MM.1S (cell line): ENCODE results near the gene TMTC2.

Experiments used
- DNase-seq: peaks from one replicate; pipeline ENCODE4 v3.0.0-alpha.2; 2015
- H2AFZ ChIP-seq: fragments of 300-600 bp; sonication (generic); 2 replicates; pipeline ENCODE4 v1.6.0; 2016; ENCODE audit warnings: antibody characterized with exemption, low read length
- H3F3A ChIP-seq: fragments of 300-600 bp; sonication (generic); 2 replicates; pipeline ENCODE4 v1.6.1; 2016; ENCODE audit warnings: mild to moderate bottlenecking, antibody characterized with exemption, low read length, moderate library complexity, mixed read lengths; ENCODE audit not compliant: insufficient read depth
- H3K27ac ChIP-seq: fragments of 300-600 bp; sonication (generic); 2 replicates; pipeline ENCODE4 v1.5.1; 2016; ENCODE audit warnings: mild to moderate bottlenecking, low read length
- H3K27me3 ChIP-seq: fragments of 300-600 bp; sonication (generic); replicated peaks from 2 replicates; pipeline ENCODE4 v1.6.0; 2016; ENCODE audit warnings: low read length; ENCODE audit not compliant: insufficient read depth
- H3K36me3 ChIP-seq: fragments of 300-600 bp; sonication (generic); replicated peaks from 2 replicates; pipeline ENCODE4 v1.6.1; 2016; ENCODE audit warnings: mild to moderate bottlenecking, low read length, mixed read lengths; ENCODE audit not compliant: insufficient read depth
- H3K4me1 ChIP-seq: fragments of 300-600 bp; sonication (generic); 2 replicates; pipeline ENCODE4 v1.6.1; 2016; ENCODE audit warnings: low read length, mixed read lengths
- H3K4me2 ChIP-seq: fragments of 300-600 bp; sonication (generic); 2 replicates; pipeline ENCODE4 v1.6.0; 2016; ENCODE audit warnings: low read depth, low read length
- H3K4me3 ChIP-seq: fragments of 300-600 bp; sonication (generic); 2 replicates; pipeline ENCODE4 v1.5.1; 2016; ENCODE audit warnings: low read length, mixed read lengths
- H3K79me2 ChIP-seq: fragments of 300-600 bp; sonication (generic); 2 replicates; pipeline ENCODE4 v1.6.1; 2016; ENCODE audit warnings: mixed run types, low read length, mixed read lengths
- H3K9ac ChIP-seq: fragments of 300-600 bp; sonication (generic); 2 replicates; pipeline ENCODE4 v1.6.1; 2016; ENCODE audit warnings: low read length, mixed read lengths
- H3K9me2 ChIP-seq: fragments of 300-600 bp; sonication (generic); replicated peaks from 2 replicates; pipeline ENCODE4 v1.6.1; 2016; ENCODE audit warnings: mild to moderate bottlenecking, low read length, mixed read lengths; ENCODE audit not compliant: insufficient read depth
- H3K9me3 ChIP-seq: fragments of 300-600 bp; sonication (generic); replicated peaks from 2 replicates; pipeline ENCODE4 v1.6.1; 2016; ENCODE audit warnings: mild to moderate bottlenecking, low read length, mixed read lengths; ENCODE audit not compliant: insufficient read depth
- H4K20me1 ChIP-seq: fragments of 300-600 bp; sonication (generic); 2 replicates; pipeline ENCODE4 v1.6.1; 2016; ENCODE audit warnings: mild to moderate bottlenecking, low read length, moderate library complexity, mixed read lengths; ENCODE audit not compliant: insufficient read depth
- EZH2 ChIP-seq: fragments of 300-600 bp; sonication (generic); optimal IDR thresholded peaks from 2 replicates; pipeline ENCODE3; 2017; ENCODE audit warnings: low read depth, mild to moderate bottlenecking, antibody characterized with exemption, low read length, mixed read lengths
- EZH2phosphoT487 ChIP-seq: fragments of 300-600 bp; sonication (generic); IDR thresholded peaks from 2 replicates; pipeline ENCODE4 v1.6.1; 2018; ENCODE audit warnings: antibody characterized with exemption, low read length
- TF ChIP-seq, protein P1 (sequence below): fragments of 300-600 bp; sonication (generic); IDR thresholded peaks from 2 replicates; pipeline ENCODE4 v1.5.1; 2016; ENCODE audit warnings: antibody characterized with exemption, low read length, mixed read lengths

TMTC2 gene

DNA sequence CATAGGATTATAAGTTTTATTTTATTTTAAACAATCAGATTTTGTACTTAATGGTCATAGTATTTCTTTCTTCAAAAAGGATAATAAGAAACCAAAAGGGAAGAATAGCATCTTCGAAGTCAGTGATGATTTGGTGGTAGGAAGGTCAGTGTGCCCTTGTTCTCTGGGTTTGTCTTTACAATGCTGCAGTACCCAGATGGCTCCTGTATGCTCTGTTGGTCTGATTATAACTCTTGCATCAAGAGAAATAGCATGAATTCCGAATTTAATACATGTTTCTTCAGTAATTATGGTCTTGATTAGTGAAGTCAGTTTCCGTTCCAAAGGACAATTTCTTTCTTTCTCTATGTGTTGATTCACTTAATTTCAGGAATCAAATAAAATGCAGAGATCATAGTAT is 180.2 kb downstream of the TMTC2 start:
- Histone ChIP-seq H3K9me2 (no peaks in the 10 kb centered on the region), H3K4me2 (no peak overlapping the region), H3K27me3 (no peaks in the 10 kb centered on the region), H3K9me3 (no peaks in the 10 kb centered on the region), H3K79me2 (no peaks in the 10 kb centered on the region), H4K20me1 (no peaks in the 10 kb centered on the region), H3K9ac (no peak overlapping the region), H3K4me1 (peaks cover 13% of the 10 kb centered on the region; the same call in 1 of the 2 replicates), H2AFZ (no peak overlapping the region), H3F3A (no peaks in the 10 kb centered on the region), H3K27ac (no peak overlapping the region), H3K4me3 (no peak overlapping the region), H3K36me3 (no peaks in the 10 kb centered on the region)
- TF ChIP-seq EZH2phosphoT487 (no peak), EZH2 (no peak)
- TF ChIP-seq, protein P1, sequence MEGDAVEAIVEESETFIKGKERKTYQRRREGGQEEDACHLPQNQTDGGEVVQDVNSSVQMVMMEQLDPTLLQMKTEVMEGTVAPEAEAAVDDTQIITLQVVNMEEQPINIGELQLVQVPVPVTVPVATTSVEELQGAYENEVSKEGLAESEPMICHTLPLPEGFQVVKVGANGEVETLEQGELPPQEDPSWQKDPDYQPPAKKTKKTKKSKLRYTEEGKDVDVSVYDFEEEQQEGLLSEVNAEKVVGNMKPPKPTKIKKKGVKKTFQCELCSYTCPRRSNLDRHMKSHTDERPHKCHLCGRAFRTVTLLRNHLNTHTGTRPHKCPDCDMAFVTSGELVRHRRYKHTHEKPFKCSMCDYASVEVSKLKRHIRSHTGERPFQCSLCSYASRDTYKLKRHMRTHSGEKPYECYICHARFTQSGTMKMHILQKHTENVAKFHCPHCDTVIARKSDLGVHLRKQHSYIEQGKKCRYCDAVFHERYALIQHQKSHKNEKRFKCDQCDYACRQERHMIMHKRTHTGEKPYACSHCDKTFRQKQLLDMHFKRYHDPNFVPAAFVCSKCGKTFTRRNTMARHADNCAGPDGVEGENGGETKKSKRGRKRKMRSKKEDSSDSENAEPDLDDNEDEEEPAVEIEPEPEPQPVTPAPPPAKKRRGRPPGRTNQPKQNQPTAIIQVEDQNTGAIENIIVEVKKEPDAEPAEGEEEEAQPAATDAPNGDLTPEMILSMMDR, result no peak
- no peak for DNase-seq

GRCh38 chr12:82867762-82868500 is 181.2 kb downstream of the TMTC2 start:
- Histone ChIP-seq H3K9ac (no peak overlapping the region), H3K4me1 (peaks cover 13% of the 10 kb centered on the region; the same call in 1 of the 2 replicates), H3K79me2 (no peaks in the 10 kb centered on the region), H4K20me1 (no peaks in the 10 kb centered on the region), H3K27me3 (no peaks in the 10 kb centered on the region), H3K9me3 (no peaks in the 10 kb centered on the region), H3F3A (no peaks in the 10 kb centered on the region), H3K36me3 (no peaks in the 10 kb centered on the region), H3K27ac (no peak overlapping the region), H3K4me3 (no peak overlapping the region), H3K9me2 (no peaks in the 10 kb centered on the region), H3K4me2 (no peak overlapping the region), H2AFZ (no peak overlapping the region)
- TF ChIP-seq EZH2 (no peak), EZH2phosphoT487 (no peak)
- TF ChIP-seq, protein P1, result no peak
- no peak for DNase-seq

GRCh38 chr12:82870771-82871377 is 184.2 kb downstream of the TMTC2 start:
- no peak overlapping the region for H2AFZ ChIP-seq

More at GRCh38 chr12:82870771-82871377, 184.2 kb downstream of the TMTC2 start:
- Histone ChIP-seq H3F3A (no peaks in the 10 kb centered on the region), H4K20me1 (no peaks in the 10 kb centered on the region), H3K9me3 (no peaks in the 10 kb centered on the region), H3K4me1 (peaks cover 13% of the 10 kb centered on the region; the same call in 1 of the 2 replicates), H3K36me3 (no peaks in the 10 kb centered on the region), H3K4me3 (no peak overlapping the region), H3K9me2 (no peaks in the 10 kb centered on the region), H3K9ac (no peak overlapping the region), H3K4me2 (peak overlapping the region; percentile 55; the same call in 1 of the 2 replicates), H3K27me3 (no peaks in the 10 kb centered on the region), H3K27ac (peak overlapping the region; percentile 29; the same call in 1 of the 2 replicates), H3K79me2 (no peaks in the 10 kb centered on the region)
- TF ChIP-seq EZH2phosphoT487 (no peak), EZH2 (no peak)
- TF ChIP-seq, protein P1, result no peak
- DNase-seq, result peak; percentile 9
